ENCODE data around the gene CLN3. TPM values are rescaled to one million over a fixed set of nuclear protein-coding genes. Genes with fewer than 3 reads are reported as not detected.

The CLN3 gene
- total RNA-seq (2021), result 59.1 and 70.3 TPM in 2 replicates
- percentile 51 among the genes with signal in this experiment for Bru-seq, nascent RNA
- percentile 58 among the genes with signal in this experiment for BruChase-seq, experiment 1, labeled RNA remaining after a 2-hour chase
- BruChase-seq, experiment 2, labeled RNA remaining after a 6-hour chase, result percentile 62 among the genes with signal in this experiment
- long read RNA-seq, transcript CLN3-205 (15 exons, 1,876 nt), result minor isoform, 27 of 104 reads
- long read RNA-seq, transcript CLN3-244 (16 exons, 3,832 nt), result major isoform, 58 of 104 reads
- long read RNA-seq, partial matches to known transcripts, result 5 of 104 reads
- long read RNA-seq, other reads (novel, unspliced or antisense), result 5 of 104 reads

DNA sequence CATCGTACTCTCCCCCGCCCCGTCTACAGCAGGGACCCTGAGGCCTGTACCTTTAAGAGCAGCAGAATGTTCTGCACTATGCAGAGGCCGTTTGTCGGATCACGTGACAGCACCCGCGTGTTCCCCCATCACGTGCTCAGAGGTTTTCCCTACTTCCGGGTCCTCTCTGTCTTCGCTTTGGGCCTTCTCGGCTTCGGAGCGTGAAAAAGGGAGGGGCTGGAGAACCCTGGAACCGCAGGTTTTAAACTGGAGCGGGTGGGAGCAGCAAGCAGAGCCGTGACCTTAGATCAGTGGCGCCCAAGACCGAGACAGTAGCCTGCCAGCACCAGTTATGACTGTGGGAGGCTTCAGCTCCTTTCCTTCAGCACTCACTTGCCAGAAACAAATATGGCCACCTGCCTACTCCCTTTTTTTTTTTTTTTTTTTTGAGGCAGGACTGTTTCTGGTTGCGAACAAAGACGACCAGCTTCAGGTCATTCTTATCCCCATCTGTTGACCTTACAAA is at the start of gene CLN3:
TSS of gene CLN3 (minus strand) at position 105 of the 505 bp plus-strand sequence. CDS start 315 bp downstream, outside the sequence.
- CTCF ChIA-PET, result interaction anchor here (0.6 kb wide), 1 partner anchor 188 kb away, joined by 19 read pairs; no protein-coding TSS in a partner anchor
- intact Hi-C loops (cut with micrococcal nuclease; ENCODE audit: unreplicated experiment), result loop anchor here (1.0 to 5.0 kb wide), 3 partner anchors 13 to 57 kb away; no protein-coding TSS in a partner anchor
- H3K4me1 ChIP-seq (replicated peaks; ENCODE audit: insufficient read depth), result peaks cover 26% of the 10 kb centered on the region
- H3K27ac ChIP-seq, result peak within 1 kb of the TSS; percentile 91
- H3K36me3 ChIP-seq (ENCODE audit: low read depth), result peaks cover 12% of the 10 kb centered on the region; the same call in 1 of the 2 replicates
- H3K27me3 ChIP-seq (ENCODE audit: insufficient read depth, low read depth), result no peaks in the 10 kb centered on the region
- H2AFZ ChIP-seq, result peak within 1 kb of the TSS; percentile 81
- peak within 1 kb of the TSS; percentile 72 for H3K4me2 ChIP-seq
- POLR2A ChIA-PET (ENCODE audit: unreplicated experiment), result interaction anchor here (0.9 kb wide), 1 partner anchor 8 kb away, joined by 16 read pairs; no protein-coding TSS in a partner anchor
- peak within 1 kb of the TSS; percentile 78 for H3K4me3 ChIP-seq
- H3K9me2 ChIP-seq (ENCODE audit: insufficient read depth), result no peaks in the 10 kb centered on the region
- no peak for TF ChIP-seq EZH2 (IDR thresholded peaks at IDR 0.05; ENCODE audit: low read depth)
- TF ChIP-seq, protein P1, sequence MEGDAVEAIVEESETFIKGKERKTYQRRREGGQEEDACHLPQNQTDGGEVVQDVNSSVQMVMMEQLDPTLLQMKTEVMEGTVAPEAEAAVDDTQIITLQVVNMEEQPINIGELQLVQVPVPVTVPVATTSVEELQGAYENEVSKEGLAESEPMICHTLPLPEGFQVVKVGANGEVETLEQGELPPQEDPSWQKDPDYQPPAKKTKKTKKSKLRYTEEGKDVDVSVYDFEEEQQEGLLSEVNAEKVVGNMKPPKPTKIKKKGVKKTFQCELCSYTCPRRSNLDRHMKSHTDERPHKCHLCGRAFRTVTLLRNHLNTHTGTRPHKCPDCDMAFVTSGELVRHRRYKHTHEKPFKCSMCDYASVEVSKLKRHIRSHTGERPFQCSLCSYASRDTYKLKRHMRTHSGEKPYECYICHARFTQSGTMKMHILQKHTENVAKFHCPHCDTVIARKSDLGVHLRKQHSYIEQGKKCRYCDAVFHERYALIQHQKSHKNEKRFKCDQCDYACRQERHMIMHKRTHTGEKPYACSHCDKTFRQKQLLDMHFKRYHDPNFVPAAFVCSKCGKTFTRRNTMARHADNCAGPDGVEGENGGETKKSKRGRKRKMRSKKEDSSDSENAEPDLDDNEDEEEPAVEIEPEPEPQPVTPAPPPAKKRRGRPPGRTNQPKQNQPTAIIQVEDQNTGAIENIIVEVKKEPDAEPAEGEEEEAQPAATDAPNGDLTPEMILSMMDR (conservative IDR thresholded peaks at IDR 0.05), result no peak
- no peaks in the 10 kb centered on the region for H4K20me1 ChIP-seq (ENCODE audit: insufficient read depth)
- H3K9me3 ChIP-seq (ENCODE audit: insufficient read depth, low read depth), result no peaks in the 10 kb centered on the region
- DNase-seq, result peak; percentile 95
- BruUV-seq (replicated peaks), result TSS peak; percentile 86
- H3F3A ChIP-seq (ENCODE audit: insufficient read depth, low read depth), result peaks cover 11% of the 10 kb centered on the region
- H3K79me2 ChIP-seq (ENCODE audit: low read depth), result peaks cover 18% of the 10 kb centered on the region

DNA sequence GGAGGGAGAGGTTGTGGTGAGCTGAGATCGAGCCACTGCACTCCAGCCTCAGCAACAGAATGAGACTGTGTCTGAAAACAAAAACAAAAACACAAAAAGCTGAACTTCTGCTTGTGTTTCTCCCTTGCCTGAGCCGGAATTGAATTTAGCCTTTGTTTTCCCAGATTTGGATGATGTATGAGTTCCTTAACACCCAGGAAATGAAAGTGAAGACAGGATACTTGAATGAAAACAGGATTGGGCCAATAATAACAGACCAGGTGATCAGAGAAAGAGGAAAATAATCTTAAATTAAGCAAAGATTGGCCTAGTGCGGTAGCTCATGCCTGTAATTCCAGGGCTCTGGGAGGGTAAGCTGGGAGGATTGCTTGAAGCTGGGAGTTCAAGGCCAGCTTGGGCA is 48.5 kb upstream of the CLN3 start:
- ChIA-PET CTCF (interaction anchor here (0.5 kb wide), 1 partner anchor 10 kb away, joined by 5 read pairs; no protein-coding TSS in a partner anchor), POLR2A (ENCODE audit: unreplicated experiment) (no interaction called here)
- no TSS peak for BruUV-seq (replicated peaks)
- no peaks in the 10 kb centered on the region for H3K36me3 ChIP-seq (ENCODE audit: low read depth)
- H2AFZ ChIP-seq, result no peak overlapping the region
- H3K79me2 ChIP-seq (ENCODE audit: low read depth), result no peaks in the 10 kb centered on the region
- no peak for DNase-seq
- no peaks in the 10 kb centered on the region for H3K27me3 ChIP-seq (ENCODE audit: insufficient read depth, low read depth)
- H3K9me2 ChIP-seq (ENCODE audit: insufficient read depth), result no peaks in the 10 kb centered on the region
- peaks cover 28% of the 10 kb centered on the region for H3K4me1 ChIP-seq (replicated peaks; ENCODE audit: insufficient read depth)
- TF ChIP-seq EZH2 (IDR thresholded peaks at IDR 0.05; ENCODE audit: low read depth), result no peak
- TF ChIP-seq, protein P1 (conservative IDR thresholded peaks at IDR 0.05), result no peak
- peaks cover 7% of the 10 kb centered on the region; the same call in 1 of the 2 replicates for H3F3A ChIP-seq (ENCODE audit: insufficient read depth, low read depth)
- no peaks in the 10 kb centered on the region for H3K9me3 ChIP-seq (ENCODE audit: insufficient read depth, low read depth)
- no peak overlapping the region for H3K4me2 ChIP-seq
- H3K27ac ChIP-seq, result no peak overlapping the region
- H4K20me1 ChIP-seq (ENCODE audit: insufficient read depth), result no peaks in the 10 kb centered on the region
- no peak overlapping the region for H3K4me3 ChIP-seq
- intact Hi-C loops (cut with micrococcal nuclease; ENCODE audit: unreplicated experiment), result no loop called here

- Histone ChIP-seq H3K79me2 (ENCODE audit: low read depth) (no peaks in the 10 kb centered on the region), H3K9me3 (ENCODE audit: insufficient read depth, low read depth) (no peaks in the 10 kb centered on the region), H2AFZ (peak within 1 kb of the TSS; percentile 61), H3K27ac (peak within 1 kb of the TSS; percentile 27; the same call in 1 of the 2 replicates), H3K4me3 (peak within 1 kb of the TSS; percentile 36; the same call in 1 of the 2 replicates), H3F3A (ENCODE audit: insufficient read depth, low read depth) (peaks cover 7% of the 10 kb centered on the region; the same call in 1 of the 2 replicates), H3K4me2 (peak within 1 kb of the TSS; percentile 57), H4K20me1 (ENCODE audit: insufficient read depth) (no peaks in the 10 kb centered on the region), H3K27me3 (ENCODE audit: insufficient read depth, low read depth) (no peaks in the 10 kb centered on the region), H3K4me1 (replicated peaks; ENCODE audit: insufficient read depth) (peaks cover 28% of the 10 kb centered on the region), H3K36me3 (ENCODE audit: low read depth) (no peaks in the 10 kb centered on the region), H3K9me2 (ENCODE audit: insufficient read depth) (no peaks in the 10 kb centered on the region)
- BruUV-seq (replicated peaks), result no TSS peak
- DNase-seq, result peak; percentile 52 to 61
- POLR2A ChIA-PET (ENCODE audit: unreplicated experiment), result no interaction called here
- CTCF ChIA-PET, result no interaction called here
- intact Hi-C loops (cut with micrococcal nuclease; ENCODE audit: unreplicated experiment), result no loop called here
- no peak for TF ChIP-seq EZH2 (IDR thresholded peaks at IDR 0.05; ENCODE audit: low read depth)
- TF ChIP-seq, protein P1 (conservative IDR thresholded peaks at IDR 0.05), result no peak
Measured at GRCh38 chr16:28538733-28539596, 47.1 kb upstream of the CLN3 start, which contains the start of gene NUPR1. Gene NUPR1, minus strand, starts transcription at chr16:28538974. Its CDS starts 67 bp downstream, at chr16:28538907.
